Stomach (tissue), 4 donors: ENCODE measurements around the gene PHLPP2.

Experiments used
- CTCF ChIP-seq, 7 experiments: fragments of 450-650 bp in 4 of 7; fragments of 200-600 bp in 3 of 7; sonication (generic) in 3 of 7; IDR thresholded peaks; one replicate each; pipeline ENCODE4 v1.5.1; 2016 to 2019; ENCODE audit warnings: antibody characterized with exemption in 7 of 7, control low read depth in 2 of 7, mild to moderate bottlenecking in 1 of 7
- EP300 ChIP-seq: sonication (generic); formaldehyde crosslinking; IDR thresholded peaks from one replicate; pipeline ENCODE4 v1.6.1; 2017; ENCODE audit warnings: antibody characterized with exemption
- POLR2A ChIP-seq, 4 donors: fragments of 450-650 bp; IDR thresholded peaks; one replicate each; pipeline ENCODE4 v1.6.1; 2016; ENCODE audit warnings: antibody characterized with exemption in 4 of 4, control low read depth in 2 of 4, mild to moderate bottlenecking in 1 of 4, moderate library complexity in 1 of 4
- POLR2AphosphoS5 ChIP-seq, 3 donors: sonication (generic); formaldehyde crosslinking; IDR thresholded peaks; one replicate each; pipeline ENCODE4 v1.6.1; 2016; ENCODE audit warnings: antibody characterized with exemption in 3 of 3

- TF ChIP-seq POLR2A (IDR thresholded peaks at IDR 0.05) (no peak), CTCF (IDR thresholded peaks at IDR 0.05) (no peak), EP300 (no peak), POLR2AphosphoS5 (IDR thresholded peaks at IDR 0.05) (no peak)
These were observed 33.8 kb upstream of the PHLPP2 start for GRCh38 chr16:71758293-71758760.
